ENCODE data around the gene RAB44.

RAB44 gene

GRCh38 chr6:36735110-36736071 is 37.8 kb downstream of the RAB44 start:
- FAIRE-seq, result no peak

- FAIRE-seq, result no peak
These were observed 39.6 kb downstream of the RAB44 start for GRCh38 chr6:36737043-36737785.

- no peak for FAIRE-seq
These were observed 40.5 kb downstream of the RAB44 start for GRCh38 chr6:36738108-36738507.

GRCh38 chr6:36739947-36740817 is 42.6 kb downstream of the RAB44 start:
- no peak for FAIRE-seq

GRCh38 chr6:36740818-36741179 is 43.2 kb downstream of the RAB44 start:
- no peak for FAIRE-seq

GRCh38 chr6:36742146-36742545 is 44.5 kb downstream of the RAB44 start:
- no peak for FAIRE-seq

GRCh38 chr6:36743032-36743431 is 45.4 kb downstream of the RAB44 start:
- no peak for FAIRE-seq

GRCh38 chr6:36743538-36744303 is 46.1 kb downstream of the RAB44 start:
- FAIRE-seq, result no peak

- no peak for FAIRE-seq
These were observed 46.7 kb downstream of the RAB44 start for GRCh38 chr6:36744304-36744673.

GRCh38 chr6:36745283-36745682 is 47.7 kb downstream of the RAB44 start:
- FAIRE-seq, result no peak

- FAIRE-seq, result no peak
These were observed 48.2 kb downstream of the RAB44 start for GRCh38 chr6:36745836-36746235.

- FAIRE-seq, result no peak
These were observed 48.6 kb downstream of the RAB44 start for GRCh38 chr6:36746251-36746650.

GRCh38 chr6:36749829-36750489 is 52.3 kb downstream of the RAB44 start:
- no peak for FAIRE-seq

- no peak for FAIRE-seq
These were observed 53.5 kb downstream of the RAB44 start for GRCh38 chr6:36751091-36751490.

- no peak for FAIRE-seq
These were observed 54.2 kb downstream of the RAB44 start for GRCh38 chr6:36751833-36752186.

- FAIRE-seq, result no peak
These were observed 54.7 kb downstream of the RAB44 start for GRCh38 chr6:36752187-36752885.

- no peak for FAIRE-seq
These were observed 55.4 kb downstream of the RAB44 start for GRCh38 chr6:36752886-36753506.

- FAIRE-seq, result no peak
These were observed 56.2 kb downstream of the RAB44 start for GRCh38 chr6:36753671-36754405.

- FAIRE-seq, result no peak
These were observed 57.2 kb downstream of the RAB44 start for GRCh38 chr6:36754582-36755434.
